Measurements from ENCODE around the gene RHD.
"Not testable (repeated sequence)": the region's sequence is repeated elsewhere in the genome, so short reads cannot be mapped to it uniquely, and the experiment has no call there.

- not testable (repeated sequence) for TF ChIP-seq EZH2phosphoT487 (IDR thresholded peaks at IDR 0.05; ENCODE audit: borderline replicate concordance, low read depth, low read length); CTCF (conservative IDR thresholded peaks at IDR 0.05; ENCODE audit: low read length)
These were observed 6.0 kb downstream of the RHD start for GRCh38 chr1:25278358-25278757.
